Esophagus mucosa (tissue), 1 donor: Measurements from ENCODE around the gene FAM174C. TPM values are rescaled to one million over a fixed set of nuclear protein-coding genes. Genes with fewer than 3 reads are reported as not detected.

Source experiments
- ATAC-seq: fragments of 200-7000 bp; cut with Tn5 transposase; one replicate; pipeline ENCODE4 v1.9.1; 2020
- total RNA-seq: library from RNA; stranded (reverse); gene quantifications from one replicate; pipeline ENCODE4 v1.2.4, GENCODE V29; 2023
- donor health status: DM: yes; HTN: yes; CAD: no.

FAM174C gene
- total RNA-seq, 1 donor from 2014 or later, result 41.2 TPM

GRCh38 chr19:1325568-1326294 is 50.4 kb downstream of the FAM174C start:
- no peak for ATAC-seq

GRCh38 chr19:1327125-1327524 is 51.8 kb downstream of the FAM174C start:
- ATAC-seq, result no peak

Other genes starting within 250 kb of the FAM174C start
- gene CNN2, start 248.9 kb upstream of the FAM174C start, total RNA-seq, result 183 TPM
- 24.8 TPM for gene ABCA7, start 235.4 kb upstream of the FAM174C start, total RNA-seq
- gene ARHGAP45, start 208.4 kb upstream of the FAM174C start, total RNA-seq, result 5.1 TPM
- gene POLR2E, start 180.2 kb upstream of the FAM174C start, total RNA-seq, result 139 TPM
- 138 TPM for gene GPX4, start 171.5 kb upstream of the FAM174C start, total RNA-seq
- 67.5 TPM for gene SBNO2, start 101.3 kb upstream of the FAM174C start, total RNA-seq
- gene STK11, start 69.8 kb upstream of the FAM174C start, total RNA-seq, result 35.0 TPM
- gene CBARP, start 37.5 kb upstream of the FAM174C start, total RNA-seq, result 2.0 TPM
- 251 TPM for gene ATP5F1D, start 33.8 kb upstream of the FAM174C start, total RNA-seq
- gene MIDN, start 26.9 kb upstream of the FAM174C start, total RNA-seq, result 99.3 TPM
- gene CIRBP, start 6.2 kb upstream of the FAM174C start, total RNA-seq, result 172 TPM
- 0.40 TPM for gene EFNA2, start 10.3 kb downstream of the FAM174C start, total RNA-seq
- gene NDUFS7, start 108.4 kb downstream of the FAM174C start, total RNA-seq, result 120 TPM
- 19.2 TPM for gene GAMT, start 126.0 kb downstream of the FAM174C start, total RNA-seq
- 91.6 TPM for gene DAZAP1, start 132.1 kb downstream of the FAM174C start, total RNA-seq
- gene RPS15, start 162.9 kb downstream of the FAM174C start, total RNA-seq, result 1,167 TPM
- gene APC2, start 174.6 kb downstream of the FAM174C start, total RNA-seq, result 0.48 TPM
- gene C19orf25, start 203.7 kb downstream of the FAM174C start, total RNA-seq, result 19.2 TPM
- gene PCSK4, start 214.8 kb downstream of the FAM174C start, total RNA-seq, result 1.2 TPM
- 8.5 TPM for gene REEP6, start 215.7 kb downstream of the FAM174C start, total RNA-seq
- gene ADAMTSL5, start 237.5 kb downstream of the FAM174C start, total RNA-seq, result 6.7 TPM
- gene PLK5, start 248.5 kb downstream of the FAM174C start, total RNA-seq, result not detected